Stimulated activated CD8-positive, alpha-beta memory T cell treated with anti-CD3 and anti-CD28 coated beads, Interleukin-7, amount 100 ng/mL, for 48 hours (primary cell): ENCODE data around the gene PARD6B.
"Not testable (repeated sequence)": the region's sequence is repeated elsewhere in the genome, so short reads cannot be mapped to it uniquely, and the experiment has no call there.

Experiments used
- DNase-seq, 2 donors: peaks; one replicate each; pipeline ENCODE4 v3.0.0-alpha.2; 2020; ENCODE audit warnings: low read depth in 1 of 2; ENCODE audit errors: extremely low read depth in 1 of 2

The PARD6B gene

DNA sequence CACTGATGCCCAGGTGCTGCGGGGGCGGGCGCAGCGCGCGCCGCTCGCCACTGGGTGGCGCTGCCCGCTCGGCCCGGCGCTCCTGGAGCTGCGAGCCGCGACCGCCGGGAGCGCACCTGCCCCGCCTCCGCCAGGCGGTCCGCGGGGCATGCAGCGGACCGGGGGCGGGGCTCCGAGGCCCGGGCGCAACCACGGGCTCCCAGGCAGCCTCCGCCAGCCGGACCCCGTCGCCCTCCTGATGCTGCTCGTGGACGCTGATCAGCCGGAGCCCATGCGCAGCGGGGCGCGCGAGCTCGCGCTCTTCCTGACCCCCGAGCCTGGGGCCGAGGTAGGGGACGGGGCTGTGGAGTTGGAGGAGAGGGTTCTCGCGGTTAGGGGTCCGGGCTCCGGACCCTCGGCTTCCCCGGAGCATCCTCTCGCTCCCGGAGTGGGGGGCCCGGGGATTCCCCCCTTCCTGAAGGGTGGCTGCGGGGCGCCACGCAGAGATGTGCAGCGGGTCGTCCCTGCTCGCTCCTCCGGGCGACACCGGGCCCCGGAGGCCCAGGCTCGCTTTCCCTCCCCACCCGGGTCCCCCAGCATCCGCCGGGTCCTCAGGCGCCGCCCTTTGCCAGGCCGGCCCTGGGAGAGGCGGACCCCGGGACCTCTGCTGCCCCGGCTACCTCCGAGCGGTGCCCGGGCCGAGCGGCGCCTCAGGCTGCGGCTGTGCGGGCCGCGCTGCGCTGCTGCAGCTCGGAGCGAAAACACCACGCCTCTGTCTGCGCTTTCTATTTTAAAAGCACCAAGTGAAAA, 63.7 kb downstream of the PARD6B start, which contains the start of gene BCAS4:
TSS of gene BCAS4 (plus strand) at position 216 of the 789 bp plus-strand sequence. CDS start at position 239, 23 bp downstream.
- peak; percentile 59 to 76 for DNase-seq

- DNase-seq: no peak
Measured at GRCh38 chr20:50797142-50797541, 65.8 kb downstream of the PARD6B start.

- no peak for DNase-seq
Measured at GRCh38 chr20:50798650-50799049, 67.3 kb downstream of the PARD6B start.

- DNase-seq: no peak
Measured at GRCh38 chr20:50799176-50799889, 68.0 kb downstream of the PARD6B start.

DNA sequence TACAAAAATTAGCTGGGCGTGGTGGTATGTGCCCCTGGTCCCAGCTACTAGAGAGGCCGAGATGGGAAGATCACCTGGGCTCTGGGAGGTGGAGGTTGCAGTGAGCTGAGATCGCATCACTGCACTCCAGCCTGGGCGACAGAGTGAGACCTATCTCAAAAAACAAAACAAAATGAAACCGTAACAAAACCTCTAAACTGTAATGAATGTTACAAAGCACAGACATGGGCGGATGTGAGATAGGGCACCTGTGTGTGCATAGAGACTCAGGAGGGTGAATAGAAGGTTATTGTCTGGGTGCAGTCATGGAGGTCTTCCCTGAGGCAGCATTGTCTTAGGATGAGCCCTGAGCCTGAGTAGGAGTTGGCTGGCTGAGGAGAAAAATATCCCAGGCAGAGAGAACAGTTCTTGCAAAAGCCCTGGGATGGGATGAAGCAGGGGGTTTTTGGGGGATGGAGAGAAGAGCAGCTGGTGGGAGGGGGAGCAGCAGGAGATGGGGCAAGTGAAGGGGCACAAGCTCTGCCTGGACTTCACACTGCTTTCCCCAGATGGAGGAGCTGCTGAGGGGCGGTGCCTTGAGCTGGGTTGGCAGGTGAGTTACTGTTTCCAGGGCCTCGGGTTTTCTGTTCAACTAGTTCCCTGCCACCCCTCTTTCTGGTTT, 68.6 kb downstream of the PARD6B start:
- DNase-seq: no peak

GRCh38 chr20:50800986-50801746, 69.8 kb downstream of the PARD6B start:
- DNase-seq: not testable (repeated sequence)

- no peak for DNase-seq
Measured at GRCh38 chr20:50801747-50802125, 70.4 kb downstream of the PARD6B start.

- DNase-seq: no peak
Measured at GRCh38 chr20:50802289-50802688, 70.9 kb downstream of the PARD6B start.

DNA sequence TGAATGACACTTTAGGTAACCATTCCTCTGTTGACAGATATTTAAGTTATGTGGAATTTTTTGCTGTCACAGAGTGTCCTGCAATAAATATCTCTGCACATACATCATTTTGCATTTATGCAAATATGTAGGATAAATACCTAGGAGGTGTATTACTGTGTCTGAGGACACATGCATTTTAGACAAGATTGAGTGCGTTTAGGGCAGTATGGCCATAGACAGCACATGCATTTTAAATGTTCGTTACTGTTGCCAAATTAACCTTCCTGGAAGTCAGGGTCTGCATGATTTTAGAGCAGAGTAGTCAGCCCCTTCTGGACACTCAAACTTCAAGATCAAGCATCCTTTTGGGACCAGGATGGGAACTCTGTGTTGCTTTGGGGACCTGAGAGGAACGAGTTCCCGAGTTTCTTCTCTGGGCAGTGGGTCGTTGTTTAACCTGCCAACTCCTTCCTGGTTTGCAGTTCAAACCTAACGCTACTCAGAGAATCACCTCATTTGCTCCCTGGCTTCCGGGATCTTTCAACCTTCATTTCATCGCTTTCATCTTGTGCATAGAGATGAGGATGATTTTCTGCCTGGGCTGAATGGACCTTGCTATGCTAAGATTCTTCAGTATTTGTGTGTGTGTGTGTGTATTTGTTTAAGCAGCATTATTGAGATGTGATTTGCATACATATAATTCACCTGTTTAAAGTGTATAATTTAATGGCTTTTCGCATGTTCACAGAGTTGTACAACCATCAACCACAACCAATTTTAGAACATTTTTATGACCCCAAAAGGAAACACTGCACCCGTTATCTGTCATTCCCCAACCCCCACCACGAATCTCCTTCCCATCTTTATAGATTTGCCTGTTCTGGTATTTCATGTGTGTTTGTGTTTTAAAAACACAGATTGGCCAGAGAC, 73.3 kb downstream of the PARD6B start:
- DNase-seq: no peak

DNA sequence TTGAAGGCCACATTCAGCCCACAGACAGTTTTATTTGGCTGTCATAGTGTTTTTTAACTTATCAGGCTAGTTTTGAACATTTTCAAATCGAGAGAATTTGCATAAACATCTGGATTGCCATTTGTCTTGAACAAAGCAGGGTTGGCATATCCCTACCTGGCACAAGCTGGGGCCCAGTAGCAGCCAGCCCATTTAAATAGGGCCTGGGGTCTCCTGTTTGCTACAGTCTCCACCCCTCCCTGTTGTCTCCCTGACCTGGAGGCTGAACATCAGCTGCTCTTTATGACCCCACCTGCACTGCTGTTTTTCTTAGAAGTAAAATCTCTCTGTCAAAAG, 73.9 kb downstream of the PARD6B start:
- DNase-seq: no peak

GRCh38 chr20:50806126-50806768, 74.9 kb downstream of the PARD6B start:
- DNase-seq: no peak
